Measurements from ENCODE around the gene PPARD. TPM values are rescaled to one million over a fixed set of nuclear protein-coding genes. Genes with fewer than 3 reads are reported as not detected.

Gene PPARD
- total and polyA plus RNA-seq, 2 of the 13 experiments (the other 11 are each of a cell fraction or from before 2014, with no cell fraction given), result 6.1 to 13.3 TPM

- no peak overlapping the region for H3K4me2 ChIP-seq (ENCODE audit: low read depth, low read length)
- H2AFZ ChIP-seq (ENCODE audit: low read length), result no peak overlapping the region
- WGBS (ENCODE audit: low lambda C conversion rate), result 86% methylated on average over 6 of the region's 6 CpGs
- no peaks in the 10 kb centered on the region for H4K20me1 ChIP-seq (ENCODE audit: insufficient read depth, low read length)
- ChIA-PET POLR2A (no interaction called here), CTCF (ENCODE audit: low intra/inter-chr PET ratio, low total read pairs) (no interaction called here)
- in situ Hi-C loops (cut with HindIII; ENCODE audit: extremely low pct_ligation_motif_present, low pct_unique_long_range_greater_than_20kb), result no loop called here
- no peak overlapping the region for H3K4me3 ChIP-seq (replicated peaks in 1 of 3; ENCODE audit: insufficient read depth in 1 of 3, low read depth in 2 of 3, low read length in 3 of 3)
- FAIRE-seq (no peak), ATAC-seq (no peak), DNase-seq (ENCODE audit: low spot score) (peak; percentile 40)
- H3K27ac ChIP-seq (ENCODE audit: extremely low read length, insufficient read depth, low read length), result no peak overlapping the region
- no TSS peak for BruUV-seq (replicated peaks)
- H3K27me3 ChIP-seq (ENCODE audit: control insufficient read depth in 1 of 2, insufficient read depth in 2 of 2, low read length in 2 of 2), result no peaks in the 10 kb centered on the region
- no peak overlapping the region for H3K9ac ChIP-seq (ENCODE audit: insufficient read depth, low read depth, low read length)
- no peaks in the 10 kb centered on the region; a peak in 2 of 5 replicates for H3K36me3 ChIP-seq (replicated peaks in 1 of 2; ENCODE audit: control insufficient read depth in 1 of 2, insufficient read depth in 2 of 2, low read length in 2 of 2)
- peaks cover 51% of the 10 kb centered on the region for H3K4me1 ChIP-seq (ENCODE audit: insufficient read depth, low read length)
- H3K79me2 ChIP-seq (ENCODE audit: insufficient read depth, low read length), result peaks cover 22% of the 10 kb centered on the region
- H3K9me3 ChIP-seq (ENCODE audit: low read length), result no peaks in the 10 kb centered on the region
- intact Hi-C loops (cut with micrococcal nuclease; ENCODE audit: unreplicated experiment), result loop anchor here (5.0 kb wide), 1 partner anchor 37 kb away; no protein-coding TSS in a partner anchor
- TF ChIP-seq ARID3A (IDR thresholded peaks at IDR 0.05; ENCODE audit: low read depth, low read length) (0 out of 2 replicates have a peak, but pooled peaks have one; percentile 27), KMT2A (CRISPR knock-in tag; IDR thresholded peaks at IDR 0.05) (no peak), ZMYM3 (CRISPR knock-in tag; IDR thresholded peaks at IDR 0.05) (no peak), CREB1 (IDR thresholded peaks at IDR 0.05) (0 out of 2 replicates have a peak, but pooled peaks have one; percentile 15), CREB1 (CRISPR knock-in tag; IDR thresholded peaks at IDR 0.05) (no peak), ZSCAN29 (CRISPR knock-in tag; conservative IDR thresholded peaks at IDR 0.05) (no peak), MATR3 (CRISPR knock-in tag; IDR thresholded peaks at IDR 0.05) (no peak), ZNF775 (CRISPR knock-in tag; IDR thresholded peaks at IDR 0.05; ENCODE audit: borderline replicate concordance) (no peak), CAMTA2 (CRISPR knock-in tag; IDR thresholded peaks at IDR 0.05; ENCODE audit: borderline replicate concordance) (no peak), ZNF460 (CRISPR knock-in tag; IDR thresholded peaks at IDR 0.05; ENCODE audit: borderline replicate concordance) (peak; percentile 16; the same call in 1 of the 2 replicates), JUNB (CRISPR knock-in tag; IDR thresholded peaks at IDR 0.05; ENCODE audit: borderline replicate concordance) (no peak), ZNF543 (CRISPR knock-in tag; IDR thresholded peaks at IDR 0.05) (no peak), ZXDC (CRISPR knock-in tag; IDR thresholded peaks at IDR 0.05) (no peak), JUN (CRISPR knock-in tag; IDR thresholded peaks at IDR 0.05) (no peak), FOSL2 (CRISPR knock-in tag; IDR thresholded peaks at IDR 0.05) (peak; percentile 50), ZZZ3 (CRISPR knock-in tag; IDR thresholded peaks at IDR 0.05; ENCODE audit: borderline replicate concordance) (no peak), RBFOX2 (IDR thresholded peaks at IDR 0.05; ENCODE audit: low read depth, low read length) (no peak)
Observed at GRCh38 chr6:35365594-35366203, 23.3 kb downstream of the PPARD start.

Measured in HepG2 (cell line).